HG02840 (cell line): ENCODE data around the gene HLF.
"Not testable (repeated sequence)": the region's sequence is repeated elsewhere in the genome, so short reads cannot be mapped to it uniquely, and the experiment has no call there.

Experiments used
- ATAC-seq: cut with Tn5 transposase; IDR thresholded peaks from one replicate; pipeline ENCODE4 v1.9.1; 2021; ENCODE audit warnings: mild to moderate bottlenecking, moderate library complexity, moderate number of reproducible peaks; ENCODE audit not compliant: unreplicated experiment, low FRiP score

HLF gene

GRCh38 chr17:55323518-55324295 is 58.9 kb downstream of the HLF start:
- ATAC-seq = no peak

- ATAC-seq = no peak
Observed at GRCh38 chr17:55324296-55324978, 59.7 kb downstream of the HLF start.

DNA sequence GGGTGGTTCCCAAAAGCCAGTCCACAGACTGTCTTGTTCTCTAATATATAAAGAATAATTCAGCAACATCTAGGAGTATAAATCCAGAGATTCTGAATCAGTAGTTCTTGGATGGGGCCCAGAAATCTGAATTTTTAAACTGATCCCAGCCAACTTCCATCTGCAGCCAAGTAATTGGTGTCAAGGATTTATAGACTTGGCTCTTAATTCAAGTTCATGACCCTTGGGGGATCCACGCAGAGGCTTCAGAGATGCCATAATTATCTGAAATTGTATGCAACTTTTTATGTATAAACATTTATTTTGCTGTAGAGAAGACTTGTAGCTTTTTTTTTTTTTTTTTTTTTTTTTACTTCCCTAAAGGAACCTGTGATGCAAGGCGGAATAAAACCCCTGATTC is 60.6 kb downstream of the HLF start:
- no peak for ATAC-seq

GRCh38 chr17:55326030-55326429 is 61.3 kb downstream of the HLF start:
- no peak for ATAC-seq

- no peak for ATAC-seq
Observed at GRCh38 chr17:55327225-55328088, 62.7 kb downstream of the HLF start.

DNA sequence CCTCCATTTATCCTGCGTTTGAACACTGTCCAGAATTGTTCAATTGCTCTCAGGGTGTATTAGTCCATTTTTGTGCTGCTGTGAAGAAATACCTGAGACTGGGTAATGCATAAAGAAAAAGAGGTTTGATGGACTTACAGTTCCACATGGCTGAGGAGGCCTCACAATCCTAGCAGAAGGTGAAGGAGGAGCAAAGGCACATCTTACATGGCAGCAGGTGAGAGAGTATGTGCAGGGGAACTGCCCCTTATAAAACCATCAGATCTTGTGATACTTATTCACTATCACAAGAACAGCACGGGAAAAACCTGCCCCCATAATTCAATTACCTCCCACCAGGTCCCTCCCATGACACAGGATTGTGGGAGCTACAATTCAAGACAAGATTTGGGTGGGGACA is 63.8 kb downstream of the HLF start:
- not testable (repeated sequence) for ATAC-seq

DNA sequence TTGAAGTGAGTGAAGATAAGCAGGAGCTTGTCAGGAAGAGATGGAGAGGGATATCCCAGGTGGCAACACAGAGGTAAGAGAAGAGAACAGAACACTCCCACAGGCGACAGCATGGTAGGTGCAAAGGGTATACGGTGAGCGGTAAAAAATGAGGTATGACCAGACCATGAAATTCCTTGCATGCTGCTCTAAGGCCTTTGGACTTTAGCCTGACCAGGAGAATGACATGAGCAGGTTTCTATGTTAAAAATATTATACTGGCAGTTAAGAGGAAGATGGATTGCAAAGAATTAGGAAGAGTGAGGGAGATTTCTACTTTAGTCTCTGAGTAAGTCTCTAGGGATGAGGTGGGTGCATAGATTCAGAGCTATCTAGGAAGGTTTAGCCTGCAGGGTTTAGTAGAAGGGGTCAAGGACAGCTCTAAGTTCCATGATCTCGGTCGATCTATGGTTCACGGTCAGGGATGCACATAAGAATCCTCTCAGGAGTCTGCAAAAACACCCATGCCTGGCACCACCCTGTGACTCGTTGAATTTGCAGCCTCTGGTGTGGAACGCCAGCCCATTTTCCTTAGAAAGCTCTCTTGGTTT is 65.7 kb downstream of the HLF start:
- ATAC-seq = no peak

- no peak for ATAC-seq
Observed at GRCh38 chr17:55332296-55333041, 67.7 kb downstream of the HLF start.

DNA sequence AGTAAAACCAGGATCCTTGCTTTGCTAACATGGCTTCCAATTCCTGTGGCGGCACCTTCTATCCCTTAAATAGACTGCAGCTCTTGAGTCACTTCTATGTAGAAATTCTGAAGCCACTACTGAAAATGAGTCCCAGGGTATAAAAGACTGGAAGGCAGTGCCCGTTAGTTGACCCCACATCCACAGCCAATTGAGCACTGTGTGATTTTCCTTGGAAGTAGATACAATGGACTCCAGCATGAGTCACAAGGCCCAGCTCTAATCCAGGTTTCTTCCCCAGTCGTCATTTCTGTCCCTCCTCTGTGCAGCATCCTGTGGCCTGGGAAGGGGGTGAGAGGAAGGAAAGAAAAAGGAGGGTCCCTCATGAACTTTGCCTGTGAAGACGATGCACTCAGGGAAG is 69.5 kb downstream of the HLF start:
- no peak for ATAC-seq

- ATAC-seq = no peak
Observed at GRCh38 chr17:55334881-55335540, 70.3 kb downstream of the HLF start.

DNA sequence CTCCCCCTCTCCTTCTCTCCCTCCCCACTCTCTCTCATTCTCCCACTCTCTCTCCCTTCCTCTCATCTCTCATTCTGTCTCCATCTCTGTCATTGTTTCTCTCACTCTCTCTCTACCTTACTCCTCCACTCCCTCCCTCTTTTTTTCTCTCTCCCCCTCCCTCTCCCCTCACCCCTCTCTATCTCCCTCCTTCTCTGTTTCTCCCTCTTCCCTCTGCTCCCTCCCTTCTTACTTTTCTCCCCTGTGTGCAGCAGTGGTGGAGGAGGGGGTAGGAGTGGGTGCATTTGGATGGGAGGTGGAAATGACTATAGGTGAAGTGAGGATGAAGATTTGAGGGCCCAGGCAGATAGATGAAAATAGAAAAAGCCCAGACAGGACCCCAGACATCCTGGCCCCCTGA is 70.9 kb downstream of the HLF start:
- ATAC-seq = no peak

- ATAC-seq = no peak
Observed at GRCh38 chr17:55336426-55336825, 71.7 kb downstream of the HLF start.

DNA sequence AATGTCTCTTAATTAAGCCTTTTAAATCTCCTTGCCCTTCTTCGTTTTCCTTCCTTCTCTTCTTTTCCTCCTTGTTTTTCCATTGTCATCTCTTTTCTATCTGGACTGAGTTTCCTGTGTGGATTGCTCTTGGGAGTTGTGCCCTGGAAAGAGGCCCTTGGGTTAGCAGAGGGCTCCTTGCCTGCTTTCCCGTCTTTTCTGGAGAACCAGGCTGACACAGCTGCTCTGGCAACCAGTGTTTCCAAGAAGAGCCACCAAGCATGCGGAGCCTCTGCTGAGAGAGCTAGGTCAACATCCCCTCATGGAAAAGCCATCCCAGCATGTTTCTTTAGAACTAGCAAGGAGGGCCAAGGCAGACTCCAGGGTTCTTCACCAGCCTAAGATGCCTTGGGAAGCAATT is 75.4 kb downstream of the HLF start:
- no peak for ATAC-seq

DNA sequence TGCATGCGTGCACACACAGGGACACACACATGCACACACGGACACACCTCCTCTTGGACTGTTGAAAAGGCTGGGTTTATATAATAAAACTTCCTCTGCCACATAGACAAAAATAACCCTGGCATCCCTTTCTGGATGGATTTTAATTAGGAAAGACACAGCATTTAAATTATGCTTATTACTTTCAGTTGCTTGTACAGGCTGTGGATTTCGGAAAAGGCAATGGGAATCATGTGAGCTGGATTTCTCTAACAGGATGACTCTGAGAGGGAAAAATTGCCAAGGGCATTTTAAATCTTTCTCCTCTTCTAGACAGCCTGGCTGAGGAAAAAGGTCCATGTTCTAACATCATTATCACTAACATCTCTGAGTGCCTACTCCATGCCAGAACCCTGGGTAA is 75.9 kb downstream of the HLF start:
- no peak for ATAC-seq

DNA sequence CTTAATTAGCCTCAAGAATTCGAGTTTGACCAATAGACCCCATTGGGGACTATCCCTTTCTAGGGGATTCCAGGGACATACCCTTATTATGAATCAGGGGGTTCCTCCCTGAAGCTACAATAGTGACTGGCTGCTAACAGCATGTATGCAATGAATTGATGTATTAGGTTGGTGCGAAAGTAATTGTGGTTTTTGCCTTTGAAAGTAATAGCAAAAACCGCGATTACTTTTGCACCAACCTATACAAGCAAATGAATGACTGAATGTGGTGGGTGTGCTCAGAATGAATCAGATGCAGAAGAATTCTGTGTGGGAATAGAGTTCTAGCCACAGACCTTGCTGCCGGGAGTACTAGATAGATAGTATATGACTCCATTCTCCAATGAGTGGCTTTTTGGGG is 76.7 kb downstream of the HLF start:
- ATAC-seq = no peak

DNA sequence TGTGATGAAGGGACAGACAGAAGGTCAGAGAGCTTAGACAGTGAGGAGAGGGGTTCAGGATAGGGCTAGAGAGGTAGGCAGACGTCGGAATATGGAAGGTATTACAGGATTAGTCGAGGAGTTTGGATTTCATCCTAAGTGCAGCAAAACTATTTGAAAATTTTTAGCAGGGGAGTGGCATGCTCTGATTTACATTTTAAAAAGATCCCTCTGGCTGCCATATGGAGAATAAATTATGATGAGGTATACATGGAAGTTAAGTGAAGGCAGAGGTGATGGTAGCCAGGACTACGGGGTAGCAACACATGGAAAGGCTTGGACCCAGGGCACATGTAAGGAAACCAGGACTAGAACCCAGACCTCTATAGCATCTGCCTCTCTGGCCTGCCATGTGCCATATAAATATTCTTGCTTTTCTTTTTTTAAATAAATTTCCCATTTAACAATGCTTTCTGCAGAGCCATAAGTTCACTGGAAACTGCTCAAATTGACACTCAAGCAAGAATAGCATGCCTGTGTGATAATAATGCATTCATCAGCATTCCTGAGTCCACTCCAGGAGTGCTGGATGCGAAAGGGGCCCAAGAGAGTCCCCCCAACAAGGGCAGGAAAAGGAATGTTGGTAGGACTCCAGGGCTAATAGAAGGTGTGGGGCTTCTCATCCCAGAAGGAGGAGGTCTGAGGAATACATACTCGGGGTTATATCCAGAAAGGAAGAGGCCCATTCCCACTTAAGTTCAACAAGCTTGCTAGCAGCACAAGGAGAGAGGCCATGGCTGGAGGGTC is 78.2 kb downstream of the HLF start:
- no peak for ATAC-seq

DNA sequence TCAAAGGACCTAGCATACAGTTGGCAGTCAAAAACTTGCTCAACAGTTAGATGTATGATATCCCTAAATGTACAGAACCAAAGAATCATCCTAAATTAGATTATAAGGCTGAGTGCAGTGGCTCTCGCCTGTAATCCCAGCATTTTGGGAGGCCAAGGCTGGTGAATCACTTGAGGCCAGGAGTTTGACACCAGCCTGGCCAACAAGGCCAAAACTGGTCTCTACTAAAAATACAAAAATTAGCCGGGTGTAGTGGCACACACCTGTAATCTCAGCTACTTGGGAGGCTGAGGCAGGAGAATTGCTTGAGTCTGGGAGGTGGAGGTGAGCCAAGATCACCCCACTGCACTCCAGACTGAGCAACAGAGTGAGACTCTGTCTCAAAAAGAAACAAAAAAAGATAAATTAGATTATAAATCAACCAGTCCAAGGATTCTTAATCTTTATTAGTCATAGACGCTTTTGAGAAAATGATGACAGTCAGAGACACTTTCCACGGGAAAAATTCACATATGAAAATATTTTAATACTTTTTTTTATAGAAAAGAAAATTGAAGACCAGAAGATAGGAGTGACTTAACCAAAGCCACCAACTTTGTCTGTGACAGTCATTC is 79.2 kb downstream of the HLF start:
- no peak for ATAC-seq

DNA sequence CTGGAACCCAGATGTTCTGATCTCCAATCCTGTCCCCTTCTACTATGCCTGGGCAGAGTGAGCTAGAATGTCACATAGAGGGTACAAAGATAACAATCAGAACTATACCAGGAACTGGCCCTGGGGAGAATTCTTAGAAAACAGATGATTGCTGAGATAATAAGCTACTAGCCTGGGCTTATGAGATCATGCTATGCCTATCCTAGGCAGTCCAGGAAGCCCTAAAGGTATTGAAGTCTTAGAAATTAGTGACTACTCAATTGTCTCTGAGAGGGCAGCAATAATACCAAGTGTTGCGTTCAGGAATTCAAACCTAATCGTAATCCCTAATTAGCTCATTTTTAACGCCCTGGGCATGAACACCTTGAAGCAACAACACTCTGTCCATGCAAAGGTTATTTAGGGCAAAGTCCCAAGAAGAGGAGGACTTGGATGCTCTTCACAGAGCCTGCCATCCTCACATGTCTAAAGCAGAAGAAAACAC is 79.8 kb downstream of the HLF start:
- no peak for ATAC-seq
